ENCODE data around the gene SPINK5.

- no peak for TF ChIP-seq CTCF (IDR thresholded peaks at IDR 0.05)
- no peak for TF ChIP-seq POLR2A (IDR thresholded peaks at IDR 0.05)
Observed at GRCh38 chr5:148029131-148029530, 34.6 kb upstream of the SPINK5 start.
